ACC112 (cell line): ENCODE results near the gene NSUN2.
A peak's percentile ranks its signal among the peaks of the same experiment; 100 is the strongest.

Experiments
- H2AFZ ChIP-seq: fragments of 200-600 bp; sonication (generic); one replicate; pipeline ENCODE4 v1.6.0; 2017; ENCODE audit warnings: antibody characterized with exemption, low read length; ENCODE audit not compliant: unreplicated experiment
- H3K27ac ChIP-seq: fragments of 200-600 bp; sonication (generic); 2 replicates; pipeline ENCODE4 v1.5.1; 2014; ENCODE audit warnings: low read depth, mild to moderate bottlenecking, antibody characterized with exemption, low read length, moderate library complexity
- H3K27me3 ChIP-seq: fragments of 200-600 bp; sonication (generic); 2 replicates; pipeline ENCODE4 v1.6.1; 2014; ENCODE audit warnings: mild to moderate bottlenecking, antibody characterized with exemption, low read length, moderate library complexity, mixed read lengths; ENCODE audit not compliant: insufficient read depth
- H3K36me3 ChIP-seq: fragments of 200-600 bp; sonication (generic); 2 replicates; pipeline ENCODE4 v1.6.1; 2016; ENCODE audit warnings: mild to moderate bottlenecking, antibody characterized with exemption, low read length, moderate library complexity, mixed read lengths; ENCODE audit not compliant: insufficient read depth
- H3K4me1 ChIP-seq: fragments of 200-600 bp; sonication (generic); one replicate; pipeline ENCODE4 v1.6.1; 2016; ENCODE audit warnings: low read length, mixed read lengths; ENCODE audit not compliant: insufficient read depth, unreplicated experiment, control insufficient read depth
- H3K4me3 ChIP-seq: fragments of 200-600 bp; sonication (generic); 2 replicates; pipeline ENCODE4 v1.5.1; 2014; ENCODE audit warnings: mild to moderate bottlenecking, low read depth, low read length
- H3K79me2 ChIP-seq: fragments of 200-600 bp; sonication (generic); one replicate; pipeline ENCODE4 v1.6.0; 2016; ENCODE audit warnings: low read length; ENCODE audit not compliant: control insufficient read depth, unreplicated experiment, insufficient read depth

Gene NSUN2

DNA sequence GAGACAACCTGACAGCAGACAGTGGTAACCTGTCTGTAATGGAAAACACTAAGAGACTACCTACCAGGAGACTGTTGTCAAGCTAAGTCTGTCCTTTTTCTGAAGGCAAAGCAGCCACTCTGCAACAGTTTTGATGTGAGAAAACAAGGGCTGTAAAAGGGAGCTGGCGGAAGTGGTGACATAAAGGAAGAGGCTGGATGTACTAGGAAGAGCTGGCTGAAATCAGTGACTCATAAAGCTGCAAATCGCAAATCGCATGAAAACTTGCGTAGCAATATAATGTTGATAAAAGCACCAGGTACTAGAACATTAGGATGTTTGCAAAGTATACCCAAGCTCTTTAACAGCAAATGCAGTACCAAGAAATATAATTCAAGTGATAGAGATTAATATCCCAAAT lies 1.4 kb downstream of the NSUN2 start:
- Histone ChIP-seq H3K4me1 (peaks cover 16% of the 10 kb centered on the region), H2AFZ (no peak overlapping the region), H3K4me3 (peak overlapping the region; percentile 86), H3K79me2 (peaks cover 85% of the 10 kb centered on the region), H3K27me3 (no peaks in the 10 kb centered on the region), H3K27ac (no peak overlapping the region), H3K36me3 (peaks cover 35% of the 10 kb centered on the region)

DNA sequence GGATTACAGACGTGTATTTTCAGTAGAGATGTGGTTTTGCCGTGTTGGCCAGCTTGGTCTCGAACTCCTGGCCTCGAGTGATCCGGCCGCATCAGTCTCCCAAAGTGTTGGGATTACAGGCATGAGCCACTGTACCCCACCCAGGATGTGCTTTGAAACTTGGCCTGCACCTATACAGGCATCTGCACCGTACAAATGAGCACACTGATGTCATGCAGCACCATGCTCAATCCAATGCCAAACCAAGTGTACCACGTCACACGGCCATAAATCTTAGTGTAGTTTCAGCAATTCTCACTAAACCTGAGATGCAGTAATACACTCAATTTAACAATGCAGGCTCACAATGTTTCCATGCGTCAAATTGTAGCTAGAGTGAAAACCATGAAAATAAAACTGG lies 6.3 kb downstream of the NSUN2 start:
- Histone ChIP-seq H2AFZ (no peak overlapping the region), H3K4me1 (peaks cover 5% of the 10 kb centered on the region), H3K36me3 (peaks cover 75% of the 10 kb centered on the region)

DNA sequence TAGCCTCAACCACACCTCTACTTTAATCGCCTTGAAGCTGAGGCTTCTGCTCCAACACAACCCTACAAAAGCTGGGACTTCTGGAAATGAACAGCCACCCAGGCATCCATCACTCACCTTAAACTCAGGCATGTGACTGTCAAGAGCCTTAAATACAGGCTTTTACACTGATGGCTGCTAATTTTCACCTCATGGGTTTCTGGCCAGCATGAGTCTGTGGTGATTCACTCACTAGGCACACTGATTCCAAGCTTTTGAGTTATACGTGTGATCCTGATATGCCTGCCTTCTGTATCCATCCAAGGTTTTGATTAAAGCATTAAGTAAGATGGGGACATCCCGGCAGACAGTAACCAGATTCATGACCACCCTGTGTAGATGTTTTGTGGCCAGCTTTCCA lies 8.9 kb downstream of the NSUN2 start:
- Histone ChIP-seq H2AFZ (no peak overlapping the region), H3K27ac (no peak overlapping the region), H3K79me2 (peaks cover 80% of the 10 kb centered on the region), H3K27me3 (no peaks in the 10 kb centered on the region), H3K4me3 (no peak overlapping the region), H3K36me3 (peaks cover 76% of the 10 kb centered on the region), H3K4me1 (no peaks in the 10 kb centered on the region)

More for the DNA sequence above, 6.3 kb downstream of the NSUN2 start:
- Histone ChIP-seq H3K79me2 (peaks cover 89% of the 10 kb centered on the region), H3K27me3 (no peaks in the 10 kb centered on the region), H3K27ac (no peak overlapping the region), H3K4me3 (no peak overlapping the region)

DNA sequence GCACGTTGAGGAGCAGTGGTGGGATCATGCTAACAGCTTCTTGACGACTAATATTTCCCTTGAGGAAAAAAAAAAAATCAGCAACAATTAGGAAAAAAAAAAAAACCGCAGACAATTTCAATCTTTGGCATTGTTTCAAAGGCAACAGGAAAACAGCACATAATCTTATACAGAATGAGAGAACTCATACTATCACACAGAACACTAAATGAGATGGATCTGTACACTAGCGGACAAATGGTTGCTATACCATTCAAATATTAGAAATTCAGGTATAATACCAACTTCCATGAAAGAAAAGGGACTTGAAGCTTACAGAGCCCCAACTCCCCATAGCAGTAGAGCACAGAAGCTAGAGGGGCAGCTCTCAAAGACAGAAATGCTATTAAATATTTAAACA lies 9.6 kb downstream of the NSUN2 start:
- H3K27ac ChIP-seq, result no peak overlapping the region
- H3K36me3 ChIP-seq, result peaks cover 78% of the 10 kb centered on the region
- H3K4me3 ChIP-seq, result no peak overlapping the region
- H3K4me1 ChIP-seq, result no peaks in the 10 kb centered on the region
- no peaks in the 10 kb centered on the region for H3K27me3 ChIP-seq
- H2AFZ ChIP-seq, result no peak overlapping the region
- H3K79me2 ChIP-seq, result peaks cover 77% of the 10 kb centered on the region

DNA sequence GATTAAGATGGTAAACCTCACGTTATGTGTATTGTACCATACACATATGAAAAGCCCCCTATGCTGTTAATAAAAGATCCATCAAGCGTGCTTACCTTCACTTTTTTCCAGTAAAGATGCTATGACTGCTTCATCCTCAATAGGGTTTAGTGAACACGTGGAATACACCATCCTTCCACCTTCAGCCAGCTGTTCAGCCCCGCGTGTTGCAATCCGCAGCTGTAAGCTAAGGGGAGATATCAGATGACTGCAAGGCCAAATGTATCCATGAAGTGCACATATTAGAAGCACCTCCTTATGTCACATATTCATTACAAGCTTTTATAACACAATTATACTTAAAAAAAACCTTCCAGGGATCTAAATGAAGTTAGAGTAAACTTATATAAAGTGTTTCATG lies 16.2 kb downstream of the NSUN2 start:
- Histone ChIP-seq H3K4me3 (no peak overlapping the region), H3K79me2 (peaks cover 80% of the 10 kb centered on the region), H3K36me3 (peaks cover 68% of the 10 kb centered on the region), H3K27ac (no peak overlapping the region), H3K27me3 (no peaks in the 10 kb centered on the region), H3K4me1 (no peaks in the 10 kb centered on the region), H2AFZ (no peak overlapping the region)

DNA sequence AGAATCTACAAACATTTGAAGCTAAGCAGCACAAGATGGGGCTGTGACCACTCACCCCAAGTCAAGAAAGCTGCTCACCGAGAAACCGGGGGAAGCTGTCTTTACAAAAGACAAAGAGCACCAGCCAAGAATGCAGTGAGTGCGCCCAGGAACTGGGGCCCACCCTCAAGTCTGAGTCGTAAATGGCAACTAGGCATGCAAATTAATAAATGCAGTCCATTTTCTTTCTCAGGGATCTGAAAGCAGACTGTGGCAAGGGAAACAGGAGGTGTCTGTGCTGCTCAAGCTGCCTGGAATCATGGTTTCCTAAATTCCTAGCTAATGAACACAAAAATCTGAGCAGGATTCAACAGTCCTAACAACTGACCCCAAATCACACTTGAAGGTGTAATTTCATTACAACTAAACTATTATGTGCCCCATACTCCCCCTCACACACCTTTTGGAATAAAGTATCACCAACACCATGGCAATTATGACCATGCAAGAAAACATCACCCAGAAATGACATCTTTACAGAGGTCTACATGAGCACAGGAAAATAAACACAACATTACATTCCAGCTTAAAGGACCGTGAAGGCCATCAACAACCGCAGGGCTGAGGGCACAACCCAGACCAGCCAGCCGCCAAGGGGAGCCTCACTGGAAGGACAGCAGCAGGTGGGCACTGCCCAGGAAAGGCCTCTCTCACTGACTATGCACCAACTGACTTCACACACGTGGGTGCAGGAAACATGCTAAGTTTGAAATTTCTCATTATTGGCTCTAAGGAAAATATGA lies 17.6 kb downstream of the NSUN2 start:
- Histone ChIP-seq H3K79me2 (peaks cover 71% of the 10 kb centered on the region), H3K27ac (no peak overlapping the region)

DNA sequence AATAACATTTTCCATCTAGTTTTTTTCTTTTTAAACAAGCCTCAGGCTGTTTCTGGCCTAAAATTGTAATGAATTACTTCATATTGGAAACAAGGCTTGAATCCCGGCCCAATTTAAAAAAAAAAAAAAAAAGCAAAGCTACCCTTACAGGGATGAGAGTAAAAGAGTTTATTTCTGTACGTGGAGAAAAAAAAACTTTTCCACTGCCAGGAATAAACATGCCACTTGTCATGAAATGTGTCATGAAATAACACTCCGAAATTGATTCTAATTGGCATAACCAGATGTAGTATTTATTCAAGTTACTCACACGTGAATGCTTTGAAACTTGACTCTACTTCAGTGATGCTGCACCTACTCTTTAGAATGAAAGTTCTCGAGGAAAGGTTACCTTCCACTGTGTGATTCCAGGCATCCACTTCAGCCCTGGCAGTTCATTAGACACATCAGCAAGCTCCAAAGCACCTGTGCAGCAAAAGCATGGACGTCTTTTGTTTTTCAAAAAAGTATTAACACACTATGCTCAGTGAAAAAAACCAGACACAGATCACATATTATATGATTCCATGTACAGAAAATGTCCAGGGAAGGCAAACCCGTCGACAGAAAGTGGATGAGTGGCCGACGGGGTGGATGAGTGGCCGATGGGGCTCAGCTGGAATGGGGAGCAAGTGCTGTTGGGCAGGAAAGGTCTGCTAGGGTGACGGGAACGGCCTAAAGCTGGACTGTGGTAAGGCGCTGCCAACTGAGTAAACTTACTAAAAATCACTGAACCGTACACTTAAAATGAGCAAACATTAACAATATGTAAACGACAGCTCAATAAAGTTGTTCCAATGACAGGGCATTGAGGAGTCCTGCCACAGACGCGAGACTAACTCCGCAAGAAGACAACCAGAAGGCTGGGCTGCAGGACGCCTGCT lies 21.2 kb downstream of the NSUN2 start:
- no peak overlapping the region for H3K27ac ChIP-seq
- H3K4me3 ChIP-seq, result no peak overlapping the region
- no peak overlapping the region for H2AFZ ChIP-seq
- H3K79me2 ChIP-seq, result peaks cover 45% of the 10 kb centered on the region
- H3K27me3 ChIP-seq, result no peaks in the 10 kb centered on the region
- peaks cover 65% of the 10 kb centered on the region for H3K36me3 ChIP-seq
- H3K4me1 ChIP-seq, result no peaks in the 10 kb centered on the region

More for the DNA sequence above, 17.6 kb downstream of the NSUN2 start:
- H3K27me3 ChIP-seq, result no peaks in the 10 kb centered on the region
- H3K36me3 ChIP-seq, result peaks cover 68% of the 10 kb centered on the region
- no peaks in the 10 kb centered on the region for H3K4me1 ChIP-seq
- no peak overlapping the region for H3K4me3 ChIP-seq
- no peak overlapping the region for H2AFZ ChIP-seq

DNA sequence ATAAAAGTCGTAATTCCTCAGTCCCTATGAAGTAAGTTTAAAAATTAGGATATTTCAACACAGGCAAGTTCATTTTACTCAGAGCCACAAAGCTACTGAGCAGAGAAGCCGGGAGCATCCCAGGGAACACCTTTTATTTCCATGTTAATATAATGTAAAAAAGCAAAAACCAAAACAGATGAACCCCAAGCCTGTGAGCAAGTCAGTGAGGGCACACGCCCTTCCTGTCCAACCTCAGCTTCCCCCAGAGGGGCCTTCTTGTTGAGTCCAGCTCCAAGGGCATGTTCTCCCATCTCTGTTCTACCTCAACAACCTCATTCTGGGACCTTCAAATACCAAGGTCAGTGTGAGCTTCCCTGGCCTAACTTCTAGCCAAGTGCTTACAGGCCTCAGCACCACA lies 24.8 kb downstream of the NSUN2 start:
- no peak overlapping the region for H3K4me3 ChIP-seq
- peaks cover 53% of the 10 kb centered on the region for H3K36me3 ChIP-seq
- H3K79me2 ChIP-seq, result peaks cover 13% of the 10 kb centered on the region
- no peak overlapping the region for H2AFZ ChIP-seq
- H3K4me1 ChIP-seq, result no peaks in the 10 kb centered on the region
- no peak overlapping the region for H3K27ac ChIP-seq
- H3K27me3 ChIP-seq, result no peaks in the 10 kb centered on the region

DNA sequence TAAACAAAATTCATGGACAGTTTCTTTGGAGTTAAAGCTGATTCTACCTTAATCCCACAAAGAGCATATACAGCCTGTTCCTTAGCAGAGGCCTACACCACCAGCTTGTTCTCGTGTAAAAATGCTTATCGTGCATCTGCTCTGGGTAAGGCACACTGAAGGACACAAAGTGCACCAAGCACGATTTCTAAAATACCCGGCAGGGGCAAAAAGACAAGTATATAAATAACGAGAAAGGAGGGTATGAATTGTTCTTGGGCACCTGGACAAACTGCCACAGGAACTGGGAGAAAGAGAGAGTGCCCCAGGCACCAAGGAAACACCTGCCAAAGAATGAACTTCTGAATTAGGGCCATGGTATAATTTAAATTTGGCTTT lies 25.3 kb downstream of the NSUN2 start:
- Histone ChIP-seq H3K79me2 (peaks cover 9% of the 10 kb centered on the region), H3K4me3 (no peak overlapping the region), H3K4me1 (no peaks in the 10 kb centered on the region), H3K27ac (no peak overlapping the region), H2AFZ (no peak overlapping the region), H3K27me3 (no peaks in the 10 kb centered on the region), H3K36me3 (peaks cover 57% of the 10 kb centered on the region)

DNA sequence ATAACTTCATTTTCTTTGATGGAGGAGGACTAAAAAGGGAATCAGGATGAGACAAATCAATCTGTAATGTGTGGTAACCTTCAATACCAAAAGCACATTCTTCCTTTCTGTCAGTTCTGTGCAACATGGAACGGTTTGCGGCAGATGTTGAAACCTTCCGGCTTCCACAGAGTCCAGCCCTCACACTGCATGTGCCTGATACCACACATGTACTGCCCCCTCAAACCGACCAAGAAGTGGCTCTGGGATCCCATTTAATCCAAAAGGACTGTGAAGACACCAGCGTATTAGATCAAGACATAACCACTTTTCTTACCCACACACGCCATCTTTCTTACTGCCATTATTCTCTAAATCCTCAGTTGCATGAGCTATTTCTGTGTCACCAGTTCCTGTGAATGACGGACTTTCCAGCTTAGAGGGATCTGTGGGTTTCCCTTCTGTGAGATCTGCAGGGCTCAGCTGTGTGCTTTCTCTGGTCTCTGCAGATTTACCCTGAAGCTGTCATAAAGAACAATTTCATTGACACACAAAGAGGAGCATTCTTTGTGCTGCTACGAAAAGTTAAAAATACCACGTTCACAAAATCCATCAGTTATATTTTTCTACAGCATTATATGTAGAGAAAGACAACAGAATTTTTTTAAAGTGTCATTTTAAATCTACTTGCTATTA lies 25.8 kb downstream of the NSUN2 start:
- Histone ChIP-seq H3K27ac (no peak overlapping the region), H3K27me3 (no peaks in the 10 kb centered on the region), H3K36me3 (peaks cover 59% of the 10 kb centered on the region), H3K79me2 (peaks cover 3% of the 10 kb centered on the region), H3K4me1 (no peaks in the 10 kb centered on the region), H2AFZ (no peak overlapping the region), H3K4me3 (no peak overlapping the region)
